GM23338 (cell line): Measurements from ENCODE around the gene INPP5D.

Source experiments
- CREB1 ChIP-seq: fragments of 250-450 bp; sonication (Bioruptor Pico); IDR thresholded peaks from 2 replicates; pipeline ENCODE4 v1.5.0; 2020; ENCODE audit warnings: low read depth, mild to moderate bottlenecking, moderate library complexity
- CTCF ChIP-seq, 2 experiments: fragments of 200-600 bp in 1 of 2; sonication (generic) in 1 of 2; conservative IDR thresholded peaks; 2 replicates each; pipeline versions ENCODE4 v1.5.1 to v1.6.1; 2016 to 2017; ENCODE audit warnings: antibody characterized with exemption in 2 of 2, low read depth in 2 of 2, mild to moderate bottlenecking in 2 of 2, moderate library complexity in 1 of 2
- EZH2 ChIP-seq: fragments of 200-600 bp; sonication (generic); IDR thresholded peaks from one replicate; pipeline ENCODE4 v1.8.0; 2017; ENCODE audit warnings: antibody characterized with exemption, mild to moderate bottlenecking, low read depth; ENCODE audit not compliant: unreplicated experiment
- EZH2phosphoT487 ChIP-seq: fragments of 200-600 bp; sonication (generic); IDR thresholded peaks from one replicate; pipeline ENCODE4 v1.8.1; 2018; ENCODE audit warnings: antibody characterized with exemption; ENCODE audit not compliant: unreplicated experiment
- NANOG ChIP-seq: IDR thresholded peaks from 2 replicates; pipeline ENCODE4 v1.6.1; 2016; ENCODE audit warnings: antibody characterized with exemption, borderline replicate concordance
- REST ChIP-seq: IDR thresholded peaks from one replicate; pipeline ENCODE4 v1.6.1; 2018; ENCODE audit warnings: antibody characterized with exemption; ENCODE audit not compliant: unreplicated experiment

- no peak for TF ChIP-seq CTCF (conservative IDR thresholded peaks at IDR 0.05; ENCODE audit: low read depth in 2 of 2)
- no peak for TF ChIP-seq EZH2
- no peak for TF ChIP-seq CREB1
- no peak for TF ChIP-seq REST
- TF ChIP-seq NANOG = no peak
- TF ChIP-seq EZH2phosphoT487 = no peak
Measured at GRCh38 chr2:233233618-233234230, 173.6 kb downstream of the INPP5D start.
